H1 (cell line): ENCODE results near the gene DENND4B. TPM values are rescaled to one million over a fixed set of nuclear protein-coding genes. Genes with fewer than 3 reads are reported as not detected.

Experiments used
- CTCF ChIA-PET: fragments of 300-600 bp; sonication (Branson Sonifier 250); formaldehyde crosslinking; loops from one replicate; lab custom pipeline; 2021; ENCODE audit not compliant: partially characterized antibody; lab: Charles Lee
- POLR2A ChIA-PET: fragments of 300-600 bp; sonication (Branson Sonifier 250); formaldehyde crosslinking; loops from one replicate; lab custom pipeline; 2021; ENCODE audit warnings: inconsistent platforms; ENCODE audit not compliant: partially characterized antibody; lab: Charles Lee
- DNase-seq, 2 experiments: peaks; one replicate each; pipeline versions ENCODE4 v3.0.0 to v3.0.0-alpha.2; 2010 to 2022; ENCODE audit warnings: low spot score in 2 of 2, low read depth in 1 of 2, mixed read lengths in 1 of 2
- FAIRE-seq: peaks from 2 replicates; lab custom pipeline; 2011; peaks lifted over from hg19 to GRCh38; lab: Jason Lieb, UNC
- H2AFZ ChIP-seq: 2 replicates; pipeline ENCODE4 v1.8.1; 2012; ENCODE audit warnings: low read length, inconsistent platforms
- H2AK5ac ChIP-seq: 2 replicates; pipeline ENCODE4 v1.6.1; 2013; ENCODE audit warnings: low read depth, low read length
- H2BK120ac ChIP-seq: replicated peaks from 2 replicates; pipeline ENCODE3; 2013; ENCODE audit warnings: low read depth, low read length, inconsistent platforms
- H2BK12ac ChIP-seq: 2 replicates; pipeline ENCODE4 v1.6.1; 2013; ENCODE audit warnings: low read depth, low read length
- H2BK15ac ChIP-seq: 2 replicates; pipeline ENCODE4 v1.6.1; 2013; ENCODE audit warnings: low read length
- H2BK20ac ChIP-seq: 2 replicates; pipeline ENCODE4 v1.6.1; 2013; ENCODE audit warnings: low read length
- H2BK5ac ChIP-seq: 2 replicates; pipeline ENCODE4 v1.6.1; 2013; ENCODE audit warnings: low read depth, low read length
- H3K14ac ChIP-seq: 2 replicates; pipeline ENCODE4 v1.6.1; 2013; ENCODE audit warnings: inconsistent platforms; ENCODE audit not compliant: insufficient read length
- H3K18ac ChIP-seq: 2 replicates; pipeline ENCODE4 v1.6.1; 2013; ENCODE audit warnings: low read length; ENCODE audit errors: extremely low read depth
- H3K23ac ChIP-seq: 2 replicates; pipeline ENCODE4 v1.6.1; 2013; ENCODE audit warnings: inconsistent platforms; ENCODE audit not compliant: insufficient read length
- H3K23me2 ChIP-seq: 2 replicates; pipeline ENCODE4 v1.6.1; 2013; ENCODE audit warnings: low read depth, low read length
- H3K27ac ChIP-seq: 2 replicates; pipeline ENCODE4 v1.6.1; 2011; ENCODE audit warnings: low read depth, low read length, inconsistent platforms
- H3K27me3 ChIP-seq, 4 experiments: replicated peaks in 1 of 4; 1 replicate in 1 of 4; 2 replicates in 3 of 4; pipeline versions ENCODE4 v1.6.1 to v1.8.1; 2011 to 2013; ENCODE audit warnings: low read length in 3 of 4, mild to moderate bottlenecking in 3 of 4, inconsistent platforms in 2 of 4, mixed read lengths in 2 of 4, moderate library complexity in 1 of 4; ENCODE audit not compliant: control insufficient read depth in 3 of 4, insufficient read depth in 3 of 4; ENCODE audit errors: extremely low read depth in 1 of 4
- H3K36me3 ChIP-seq, 4 experiments: 2 replicates each; pipeline versions ENCODE4 v1.6.1 to v1.8.1; 2011 to 2013; ENCODE audit warnings: mild to moderate bottlenecking in 4 of 4, low read length in 3 of 4, moderate library complexity in 2 of 4, control low read depth in 1 of 4, inconsistent platforms in 1 of 4; ENCODE audit not compliant: insufficient read depth in 4 of 4, control insufficient read depth in 2 of 4
- H3K4ac ChIP-seq: replicated peaks from 2 replicates; pipeline ENCODE3; 2013; ENCODE audit warnings: low read length, low read depth, mixed read lengths, inconsistent platforms; ENCODE audit not compliant: insufficient read length
- H3K4me1 ChIP-seq, 4 experiments: replicated peaks in 1 of 4; 1 replicate in 1 of 4; 2 replicates in 3 of 4; pipeline versions ENCODE4 v1.6.1 to v1.8.1; 2011 to 2013; ENCODE audit warnings: low read length in 3 of 4, inconsistent platforms in 2 of 4, mixed read lengths in 1 of 4; ENCODE audit not compliant: insufficient read depth in 4 of 4, control insufficient read depth in 3 of 4
- H3K4me2 ChIP-seq, 2 experiments: 2 replicates each; pipeline versions ENCODE4 v1.6.1 to v1.8.1; 2011 to 2013; ENCODE audit warnings: low read depth in 2 of 2, low read length in 2 of 2, control low read depth in 1 of 2, inconsistent platforms in 1 of 2, mild to moderate bottlenecking in 1 of 2; ENCODE audit not compliant: insufficient read depth in 1 of 2
- H3K4me3 ChIP-seq, 4 experiments: fragments of 200-600, 300-600 bp in 1 of 4; sonication (generic), shearing (Covaris generic), sonication (Bioruptor Twin) in 1 of 4; 2 replicates each; pipeline versions ENCODE4 v1.5.1 to v1.8.1; 2011 to 2016; ENCODE audit warnings: low read length in 4 of 4, low read depth in 3 of 4, control low read depth in 2 of 4, inconsistent platforms in 2 of 4, mild to moderate bottlenecking in 2 of 4, mixed read lengths in 1 of 4, moderate library complexity in 1 of 4; ENCODE audit not compliant: insufficient read depth in 2 of 4; ENCODE audit errors: extremely low read depth in 1 of 4
- H3K56ac ChIP-seq: replicated peaks from 2 replicates; pipeline ENCODE3; 2013; ENCODE audit warnings: low read depth, mild to moderate bottlenecking, mixed read lengths, low read length, inconsistent platforms; ENCODE audit not compliant: insufficient read length
- H3K79me1 ChIP-seq: 2 replicates; pipeline ENCODE4 v1.6.1; 2013; ENCODE audit warnings: low read depth, low read length, control low read depth
- H3K79me2 ChIP-seq, 2 experiments: 2 replicates each; pipeline versions ENCODE4 v1.6.1 to v1.8.1; 2012 to 2013; ENCODE audit warnings: low read length in 2 of 2, mild to moderate bottlenecking in 2 of 2, inconsistent platforms in 1 of 2; ENCODE audit not compliant: insufficient read depth in 2 of 2, control insufficient read depth in 1 of 2
- H3K9ac ChIP-seq, 4 experiments: replicated peaks in 1 of 4; 1 replicate in 1 of 4; 2 replicates in 3 of 4; pipeline versions ENCODE4 v1.6.1 to v1.8.1; 2011 to 2013; ENCODE audit warnings: low read depth in 3 of 4, low read length in 3 of 4, control low read depth in 2 of 4, mild to moderate bottlenecking in 2 of 4, moderate library complexity in 2 of 4, inconsistent platforms in 1 of 4; ENCODE audit errors: extremely low read depth in 1 of 4
- H3K9me3 ChIP-seq, 2 experiments: 2 replicates each; pipeline versions ENCODE4 v1.6.1 to v1.8.1; 2012 to 2013; ENCODE audit warnings: mild to moderate bottlenecking in 2 of 2, moderate library complexity in 2 of 2, control low read depth in 1 of 2, inconsistent platforms in 1 of 2, low read depth in 1 of 2, low read length in 1 of 2, mixed read lengths in 1 of 2; ENCODE audit not compliant: insufficient read depth in 2 of 2
- H4K20me1 ChIP-seq, 2 experiments: replicated peaks in 1 of 2; 2 replicates each; pipeline versions ENCODE3 to v1.8.1; 2011 to 2013; ENCODE audit warnings: inconsistent platforms in 2 of 2, low read length in 2 of 2, mild to moderate bottlenecking in 1 of 2; ENCODE audit not compliant: insufficient read depth in 2 of 2, control insufficient read depth in 1 of 2
- H4K5ac ChIP-seq: 2 replicates; pipeline ENCODE4 v1.6.1; 2013; ENCODE audit warnings: low read length, low read depth, mixed read lengths, inconsistent platforms; ENCODE audit not compliant: insufficient read length
- H4K8ac ChIP-seq: 2 replicates; pipeline ENCODE4 v1.8.0; 2013; ENCODE audit warnings: mild to moderate bottlenecking, moderate library complexity, low read length, inconsistent platforms; ENCODE audit not compliant: insufficient read depth; ENCODE audit errors: extremely low read depth
- H4K91ac ChIP-seq: replicated peaks from 2 replicates; pipeline ENCODE3; 2013; ENCODE audit warnings: low read length, mixed read lengths, inconsistent platforms; ENCODE audit not compliant: insufficient read length
- FOSL1 ChIP-seq: IDR thresholded peaks from 2 replicates; pipeline ENCODE4 v1.6.1; 2011; ENCODE audit warnings: mild to moderate bottlenecking, low read depth, low read length, moderate library complexity; ENCODE audit not compliant: insufficient read depth
- ZNF274 ChIP-seq: IDR thresholded peaks from 2 replicates; pipeline ENCODE4 v1.7.0; 2012; ENCODE audit warnings: low read length, borderline replicate concordance; ENCODE audit errors: extremely low read depth
- WGBS, 2 experiments: shearing (Covaris generic) in 1 of 2; methylation state at CpG; one replicate each; pipeline versions ENCODE4 v1.1.6 to v1.1.7; 2013 to 2015; ENCODE audit warnings: low lambda C conversion rate in 2 of 2, mixed read lengths in 2 of 2, inconsistent platforms in 1 of 2, low coverage in 1 of 2, missing lambda C conversion rate in 1 of 2; ENCODE audit not compliant: insufficient replicate concordance in 2 of 2, insufficient coverage in 1 of 2, insufficient read length in 1 of 2; ENCODE audit errors: extremely low coverage in 1 of 2, missing lambda C conversion rate in 1 of 2; 5-methylcytosine and 5-hydroxymethylcytosine counted together
- polyA plus RNA-seq, 7 experiments: library from polyadenylated mRNA; depleted of rRNA in 3 of 7; stranded (reverse) in 5 of 7; unstranded in 2 of 7; fragments of >200 nt in 5 of 7; fragments of 200-250 nt in 2 of 7; gene quantifications; 1 replicate in 5 of 7; 2 replicates in 1 of 7; 4 replicates in 1 of 7; pipeline versions ENCODE4 v1.2.1 to v1.2.3, GENCODE V29; 2011 to 2013; ENCODE audit warnings: missing spikeins in 2 of 7, mixed read lengths in 2 of 7
- total RNA-seq: library from RNA; stranded (reverse); fragmentation: NEBNext Ultra II Directional; extraction: Animal tissue kit (Norgen Biotek cat#: 25700); gene quantifications from 2 replicates; pipeline ENCODE4 v1.2.1, GENCODE V29; 2021

The DENND4B gene
- total and polyA plus RNA-seq, 2 of the 8 experiments (the other 6 are each of a cell fraction or from before 2014, with no cell fraction given), result 45.6 to 61.1 TPM

- H2AK5ac ChIP-seq, result no peak overlapping the region
- no peak for DNase-seq
- no peak overlapping the region for H3K23ac ChIP-seq
- H3K14ac ChIP-seq, result no peak overlapping the region
- H3K4me2 ChIP-seq, result no peak overlapping the region
- no peak overlapping the region for H2BK120ac ChIP-seq
- H2BK20ac ChIP-seq, result no peak overlapping the region
- POLR2A ChIA-PET, result interaction anchor here (0.7 to 0.9 kb wide), 3 partner anchors 8 to 58 kb away, joined by 3 read pairs; no protein-coding TSS in a partner anchor
- no peak overlapping the region for H2BK5ac ChIP-seq
- no peak overlapping the region for H3K4me3 ChIP-seq
- H3K4ac ChIP-seq, result no peak overlapping the region
- no peak overlapping the region for H4K8ac ChIP-seq
- CTCF ChIA-PET, result interaction anchor here (0.6 kb wide), 2 partner anchors 15 to 85 kb away, joined by 3 to 4 read pairs; partner anchors contain the start of gene GATAD2B
- no peak overlapping the region for H2BK15ac ChIP-seq
- H3K18ac ChIP-seq, result no peak overlapping the region
- H4K5ac ChIP-seq, result no peak overlapping the region
- 94% methylated on average over 6 of the region's 6 CpGs; no CpG with 5 or more reads in 1 of the 2 experiments for WGBS, 2 experiments
- no peak overlapping the region for H3K9ac ChIP-seq
- no peaks in the 10 kb centered on the region; the same call in 1 of the 2 replicates for H3K79me1 ChIP-seq
- peaks cover 1 to 8% of the 10 kb centered on the region in 2 experiments for H4K20me1 ChIP-seq
- no peaks in the 10 kb centered on the region for H3K9me3 ChIP-seq
- FAIRE-seq, result no peak
- H2AFZ ChIP-seq, result no peak overlapping the region
- no peaks in the 10 kb centered on the region for H3K27me3 ChIP-seq
- TF ChIP-seq FOSL1, result no peak
- no peak for TF ChIP-seq ZNF274
- no peak overlapping the region for H2BK12ac ChIP-seq
- no peak overlapping the region for H3K56ac ChIP-seq
- no peak overlapping the region for H3K27ac ChIP-seq
- peaks cover 6 to 97% of the 10 kb centered on the region in 2 experiments for H3K79me2 ChIP-seq
- H4K91ac ChIP-seq, result no peak overlapping the region
- peaks cover 0 to 6% (median 0%) of the 10 kb centered on the region in 4 experiments; a peak in 1 of 8 replicates for H3K36me3 ChIP-seq
- H3K23me2 ChIP-seq, result no peaks in the 10 kb centered on the region
- no peaks in the 10 kb centered on the region for H3K4me1 ChIP-seq
Observed at GRCh38 chr1:153908071-153908470, 38.4 kb downstream of the DENND4B start.
